Esophagus mucosa (tissue), 1 donor: ENCODE results near the gene ALKBH8. TPM values are rescaled to one million over a fixed set of nuclear protein-coding genes. Genes with fewer than 3 reads are reported as not detected.
"Not testable (repeated sequence)": the region's sequence is repeated elsewhere in the genome, so short reads cannot be mapped to it uniquely, and the experiment has no call there.

Source experiments
- ATAC-seq: fragments of 200-7000 bp; cut with Tn5 transposase; one replicate; pipeline ENCODE4 v1.9.1; 2020
- total RNA-seq: library from RNA; stranded (reverse); gene quantifications from one replicate; pipeline ENCODE4 v1.2.4, GENCODE V29; 2023
- donor health status: DM: yes; HTN: yes; CAD: no.

The ALKBH8 gene
- 4.2 TPM for total RNA-seq

GRCh38 chr11:107565219-107565937 lies at the start of gene ALKBH8:
ALKBH8 (minus strand) TSS chr11:107565735; CDS start chr11:107560893, 4,842 bp downstream.
- peak; percentile 64 for ATAC-seq

GRCh38 chr11:107612445-107612844 lies 46.9 kb upstream of the ALKBH8 start:
- no peak for ATAC-seq

- ATAC-seq, result no peak
These were observed 44.1 kb upstream of the ALKBH8 start for GRCh38 chr11:107609400-107610218.

GRCh38 chr11:107608809-107609208 lies 43.3 kb upstream of the ALKBH8 start:
- no peak for ATAC-seq

- no peak for ATAC-seq
These were observed 40.6 kb upstream of the ALKBH8 start for GRCh38 chr11:107606141-107606540.

- ATAC-seq, result no peak
These were observed 39.8 kb upstream of the ALKBH8 start for GRCh38 chr11:107605061-107606006.

GRCh38 chr11:107598225-107599139 lies 32.9 kb upstream of the ALKBH8 start:
- peak; percentile 52 for ATAC-seq

- no peak for ATAC-seq
These were observed 29.2 kb upstream of the ALKBH8 start for GRCh38 chr11:107594736-107595135.

- ATAC-seq, result no peak
These were observed 28.4 kb upstream of the ALKBH8 start for GRCh38 chr11:107593951-107594350.

- no peak for ATAC-seq
These were observed 27.3 kb upstream of the ALKBH8 start for GRCh38 chr11:107592813-107593212.

- ATAC-seq, result no peak
These were observed 26.7 kb upstream of the ALKBH8 start for GRCh38 chr11:107592231-107592590.

GRCh38 chr11:107591378-107592230 lies 26.1 kb upstream of the ALKBH8 start:
- ATAC-seq, result peak; percentile 17

- peak; percentile 68 for ATAC-seq
These were observed 25.2 kb upstream of the ALKBH8 start, which contains the start of gene ELMOD1 for GRCh38 chr11:107590460-107591377. ELMOD1 (plus strand) TSS chr11:107591147; CDS start chr11:107618190, 27,043 bp downstream.

- ATAC-seq, result no peak
These were observed 21.9 kb upstream of the ALKBH8 start for GRCh38 chr11:107587306-107587979.

- peak; percentile 59 for ATAC-seq
These were observed 18.2 kb upstream of the ALKBH8 start for GRCh38 chr11:107583629-107584195.

- no peak for ATAC-seq
These were observed 15.6 kb upstream of the ALKBH8 start for GRCh38 chr11:107581147-107581546.

GRCh38 chr11:107579169-107579568 lies 13.6 kb upstream of the ALKBH8 start:
- not testable (repeated sequence) for ATAC-seq

GRCh38 chr11:107577346-107577711 lies 11.8 kb upstream of the ALKBH8 start:
- ATAC-seq, result no peak
